ENCODE measurements around the gene EFHC1. TPM values are rescaled to one million over a fixed set of nuclear protein-coding genes. Genes with fewer than 3 reads are reported as not detected.

EFHC1 gene
- total RNA-seq, 1 donor from 2014 or later = 6.6 TPM

- no peaks in the 10 kb centered on the region for H3K36me3 ChIP-seq (ENCODE audit: control insufficient read depth, insufficient read depth, low read length)
These were observed 146.1 kb downstream of the EFHC1 start for GRCh38 chr6:52566201-52566600.

GRCh38 chr6:52566853-52567279, 146.7 kb downstream of the EFHC1 start:
- no peaks in the 10 kb centered on the region for H3K27me3 ChIP-seq (ENCODE audit: control insufficient read depth, insufficient read depth, low read length)
- H3K36me3 ChIP-seq (ENCODE audit: control insufficient read depth, insufficient read depth, low read length) = no peaks in the 10 kb centered on the region
- FAIRE-seq (no peak), DNase-seq (ENCODE audit: low read depth) (peak; percentile 79)
- TF ChIP-seq CTCF (IDR thresholded peaks at IDR 0.05; ENCODE audit: insufficient read depth, low read length, severe bottlenecking) = no peak
- H3K4me3 ChIP-seq (ENCODE audit: low read depth, low read length) = no peak overlapping the region

More at GRCh38 chr6:52566201-52566600, 146.1 kb downstream of the EFHC1 start:
- DNase-seq (ENCODE audit: low read depth) (no peak), FAIRE-seq (no peak)
- H3K27me3 ChIP-seq (ENCODE audit: control insufficient read depth, insufficient read depth, low read length) = no peaks in the 10 kb centered on the region
- H3K4me3 ChIP-seq (ENCODE audit: low read depth, low read length) = no peak overlapping the region
- no peak for TF ChIP-seq CTCF (IDR thresholded peaks at IDR 0.05; ENCODE audit: insufficient read depth, low read length, severe bottlenecking)

- TF ChIP-seq CTCF (IDR thresholded peaks at IDR 0.05; ENCODE audit: insufficient read depth, low read length, severe bottlenecking) = no peak
- Histone ChIP-seq H3K36me3 (ENCODE audit: control insufficient read depth, insufficient read depth, low read length) (no peaks in the 10 kb centered on the region), H3K27me3 (ENCODE audit: control insufficient read depth, insufficient read depth, low read length) (no peaks in the 10 kb centered on the region), H3K4me3 (ENCODE audit: low read depth, low read length) (no peak overlapping the region)
- FAIRE-seq (no peak), DNase-seq (ENCODE audit: low read depth) (no peak)
These were observed 148.2 kb downstream of the EFHC1 start for GRCh38 chr6:52568320-52568719.

DNA sequence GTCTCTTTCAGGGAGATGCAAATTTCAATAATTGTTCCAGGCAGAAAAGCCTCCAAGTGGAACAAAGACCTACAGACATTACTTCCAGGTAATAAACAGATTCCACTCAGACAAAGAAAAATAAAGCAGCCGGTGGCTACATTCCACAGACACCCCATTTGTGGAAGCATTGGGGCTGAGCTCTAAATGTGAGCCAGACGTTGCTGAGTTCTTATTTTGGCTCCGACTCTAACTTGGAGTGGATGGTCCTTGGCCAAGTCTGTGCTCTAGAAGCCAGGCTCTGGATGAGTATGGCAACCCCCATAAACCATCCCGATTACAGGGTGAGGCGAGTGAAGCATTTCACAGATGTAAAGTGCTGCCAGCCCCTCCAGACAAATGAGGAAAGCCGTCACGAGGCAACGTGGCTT, 150.2 kb downstream of the EFHC1 start:
- DNase-seq (ENCODE audit: low read depth) (no peak), FAIRE-seq (no peak)
- no peaks in the 10 kb centered on the region for H3K36me3 ChIP-seq (ENCODE audit: control insufficient read depth, insufficient read depth, low read length)
- no peak for TF ChIP-seq CTCF (IDR thresholded peaks at IDR 0.05; ENCODE audit: insufficient read depth, low read length, severe bottlenecking)
- H3K4me3 ChIP-seq (ENCODE audit: low read depth, low read length) = no peak overlapping the region
- no peaks in the 10 kb centered on the region for H3K27me3 ChIP-seq (ENCODE audit: control insufficient read depth, insufficient read depth, low read length)

- Histone ChIP-seq H3K4me3 (ENCODE audit: low read depth, low read length) (no peak overlapping the region), H3K27me3 (ENCODE audit: control insufficient read depth, insufficient read depth, low read length) (no peaks in the 10 kb centered on the region), H3K36me3 (ENCODE audit: control insufficient read depth, insufficient read depth, low read length) (no peaks in the 10 kb centered on the region)
- FAIRE-seq = no peak
- no peak for TF ChIP-seq CTCF (IDR thresholded peaks at IDR 0.05; ENCODE audit: insufficient read depth, low read length, severe bottlenecking)
- peak; percentile 55 for DNase-seq (ENCODE audit: low read depth)
These were observed 151.1 kb downstream of the EFHC1 start for GRCh38 chr6:52571099-52571755.

DNA sequence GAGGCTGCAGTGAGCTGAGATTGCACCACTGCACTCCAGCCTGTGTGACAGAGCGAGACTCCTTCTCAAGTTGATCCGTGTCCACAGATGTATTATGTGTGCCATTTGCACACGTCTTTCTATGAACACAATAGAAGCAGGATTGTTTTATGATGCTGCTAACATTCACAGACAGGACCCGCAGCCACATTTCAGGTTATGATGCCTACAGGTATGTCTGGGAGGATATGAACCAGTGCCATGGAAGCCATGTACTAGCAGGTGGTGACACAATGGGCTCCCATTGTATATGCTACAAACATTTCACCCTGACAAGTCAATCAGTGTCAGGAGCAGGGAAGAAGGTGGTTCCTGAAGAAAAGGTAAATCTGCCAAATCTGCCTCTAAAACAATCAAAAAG, 152.4 kb downstream of the EFHC1 start:
- TF ChIP-seq CTCF (IDR thresholded peaks at IDR 0.05; ENCODE audit: insufficient read depth, low read length, severe bottlenecking) = no peak
- FAIRE-seq = no peak
- H3K27me3 ChIP-seq (ENCODE audit: control insufficient read depth, insufficient read depth, low read length) = no peaks in the 10 kb centered on the region

More for the DNA sequence above, 152.4 kb downstream of the EFHC1 start:
- Histone ChIP-seq H3K36me3 (ENCODE audit: control insufficient read depth, insufficient read depth, low read length) (no peaks in the 10 kb centered on the region), H3K4me3 (ENCODE audit: low read depth, low read length) (no peak overlapping the region)
- no peak for DNase-seq (ENCODE audit: low read depth)
